Fibroblast of villous mesenchyme (primary cell): ENCODE results near the gene CFH. TPM values are rescaled to one million over a fixed set of nuclear protein-coding genes. Genes with fewer than 3 reads are reported as not detected.
A peak's percentile ranks its signal among the peaks of the same experiment; 100 is the strongest.

Source experiments
- DNase-seq: peaks from one replicate; pipeline ENCODE4 v3.0.0-alpha.2; 2010; ENCODE audit warnings: low read depth
- H3K4me3 ChIP-seq: 2 replicates; pipeline ENCODE4 v1.5.1; 2011; ENCODE audit warnings: low read depth, mild to moderate bottlenecking, low read length
- CTCF ChIP-seq: IDR thresholded peaks from 2 replicates; pipeline ENCODE4 v1.5.1; 2012; ENCODE audit warnings: low read depth, mild to moderate bottlenecking, low read length; ENCODE audit not compliant: insufficient read depth
- total RNA-seq: library from RNA; depleted of rRNA; stranded (reverse); fragments of >200 nt; gene quantifications from 2 replicates; pipeline ENCODE4 v1.2.3, GENCODE V29; 2012

CFH gene
- total RNA-seq, 1 donor, result 99.3 TPM

GRCh38 chr1:196649990-196650389 lies 1.9 kb upstream of the CFH start:
- H3K4me3 ChIP-seq, result no peak overlapping the region

GRCh38 chr1:196650403-196650802 lies 1.4 kb upstream of the CFH start:
- no peak for DNase-seq
- no peak for TF ChIP-seq CTCF

More at GRCh38 chr1:196649990-196650389, 1.9 kb upstream of the CFH start:
- no peak for DNase-seq
- no peak for TF ChIP-seq CTCF

DNA sequence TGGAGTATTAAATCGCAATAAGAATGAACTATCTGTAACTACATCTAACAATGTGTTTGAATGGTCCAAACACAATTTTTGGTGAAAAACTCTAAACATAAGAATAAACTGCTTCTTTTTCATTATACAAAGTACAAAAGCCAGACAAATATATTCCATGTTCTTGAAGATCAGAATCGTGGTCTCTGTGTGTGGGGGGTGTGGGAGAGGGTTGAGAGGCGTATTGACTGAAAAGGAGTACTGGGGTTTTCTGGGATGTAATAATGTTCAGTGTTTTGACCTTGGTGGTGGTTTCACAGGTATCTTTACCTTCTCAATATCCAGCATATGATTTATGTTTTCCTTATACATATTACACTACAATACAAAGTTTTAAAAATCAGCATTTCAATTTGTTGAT lies 764 bp upstream of the CFH start:
- H3K4me3 ChIP-seq, result no peak overlapping the region
- DNase-seq, result no peak
- no peak for TF ChIP-seq CTCF

More at GRCh38 chr1:196650403-196650802, 1.4 kb upstream of the CFH start:
- no peak overlapping the region for H3K4me3 ChIP-seq

- no peak for TF ChIP-seq CTCF
- peak overlapping the region; percentile 50 for H3K4me3 ChIP-seq
Measured at GRCh38 chr1:196654271-196654670, 2.4 kb downstream of the CFH start.

DNA sequence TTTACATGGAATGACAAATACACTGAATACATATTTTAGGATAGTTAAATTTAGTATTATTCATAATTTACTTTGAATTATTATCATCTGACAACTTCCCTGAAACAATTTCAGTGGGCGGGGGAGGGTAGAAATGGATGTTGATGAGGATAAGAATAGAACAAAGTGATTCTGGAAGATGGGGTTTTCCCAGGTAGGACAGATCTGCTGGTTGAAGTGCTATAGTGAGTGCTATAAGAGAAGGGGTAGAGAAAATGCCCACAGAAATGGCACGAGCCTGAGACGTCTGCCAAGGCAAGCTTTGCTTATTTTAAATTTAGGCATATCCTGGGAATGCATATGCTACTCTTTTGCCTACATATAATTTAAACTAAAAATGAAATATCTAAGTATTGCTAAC lies 3.2 kb downstream of the CFH start:
- no peak overlapping the region for H3K4me3 ChIP-seq
- no peak for TF ChIP-seq CTCF
- no peak for DNase-seq

More at GRCh38 chr1:196654271-196654670, 2.4 kb downstream of the CFH start:
- DNase-seq, result no peak

GRCh38 chr1:196655494-196655893 lies 3.7 kb downstream of the CFH start:
- no peak overlapping the region for H3K4me3 ChIP-seq
- no peak for TF ChIP-seq CTCF
- DNase-seq, result no peak

DNA sequence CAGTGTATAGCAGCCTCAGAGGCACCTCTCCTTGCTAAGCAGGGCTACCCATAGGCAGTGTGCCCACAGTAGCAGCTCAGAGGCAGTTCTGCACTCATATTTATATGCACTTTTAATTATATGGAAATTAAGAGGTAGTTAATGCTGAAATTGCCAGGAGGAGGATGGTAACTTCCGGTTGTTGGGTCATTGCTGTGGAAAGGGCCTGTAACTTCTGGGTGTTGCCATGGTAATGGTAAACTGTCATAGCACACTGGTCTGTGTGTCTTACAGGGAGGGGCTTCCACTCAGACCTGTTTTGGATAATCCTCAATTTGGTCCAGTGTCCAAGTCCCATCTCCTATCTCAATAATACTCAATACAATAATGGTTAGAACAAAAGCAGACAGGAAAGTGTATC lies 7.6 kb downstream of the CFH start:
- no peak for TF ChIP-seq CTCF
- no peak for DNase-seq
- H3K4me3 ChIP-seq, result no peak overlapping the region
